ENCODE measurements around the gene FIS1.
"Not testable (repeated sequence)": the region's sequence is repeated elsewhere in the genome, so short reads cannot be mapped to it uniquely, and the experiment has no call there.

The FIS1 gene

DNA sequence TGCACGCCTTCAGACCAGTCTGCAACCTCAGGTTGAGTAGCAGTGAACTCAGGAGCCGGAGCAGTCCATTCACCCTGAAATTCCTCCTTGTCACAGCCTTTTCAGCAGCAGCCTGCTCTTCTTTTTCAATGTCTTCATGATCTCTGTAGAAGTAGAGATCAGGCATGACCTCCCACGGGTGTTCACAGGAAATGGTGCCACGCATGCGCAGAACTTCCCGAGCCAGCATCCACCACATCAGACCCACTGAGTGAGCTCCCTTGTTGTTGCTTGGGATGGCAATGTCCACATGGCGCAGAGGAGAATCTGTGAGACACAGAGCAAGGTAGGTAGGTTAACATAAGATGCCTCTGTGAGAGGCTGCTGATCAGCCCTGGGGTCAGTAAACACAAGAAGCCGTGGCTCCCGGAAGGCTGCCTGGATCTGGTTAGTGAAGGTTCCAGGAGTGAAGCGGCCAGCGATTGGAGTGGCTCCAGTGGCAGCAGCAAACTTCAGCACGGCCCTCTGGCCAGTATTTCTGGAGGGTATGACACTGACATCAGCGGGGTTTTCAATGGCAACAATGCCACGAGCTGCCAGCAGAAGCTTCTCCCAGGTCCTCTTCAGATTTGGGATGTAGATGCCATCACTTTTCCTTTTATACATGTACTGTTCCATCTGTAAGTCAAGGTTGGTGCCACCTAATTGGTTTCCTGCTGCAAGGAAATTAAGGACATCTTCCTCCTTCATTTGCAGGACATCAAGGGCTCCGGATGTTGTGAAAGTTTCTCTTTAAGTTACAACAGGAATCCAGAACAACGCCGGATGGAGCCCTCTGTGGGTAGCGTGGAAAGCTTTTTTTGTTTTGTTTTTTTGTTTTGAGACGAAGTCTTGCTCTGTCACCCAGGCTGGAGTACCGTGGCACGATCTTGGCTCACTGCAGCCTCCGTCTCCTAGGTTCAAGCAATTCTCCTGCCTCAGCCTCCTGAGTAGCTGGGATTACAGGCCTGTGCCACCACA is 40.8 kb downstream of the FIS1 start:
- DNase-seq (ENCODE audit: low read depth), result not testable (repeated sequence)

DNA sequence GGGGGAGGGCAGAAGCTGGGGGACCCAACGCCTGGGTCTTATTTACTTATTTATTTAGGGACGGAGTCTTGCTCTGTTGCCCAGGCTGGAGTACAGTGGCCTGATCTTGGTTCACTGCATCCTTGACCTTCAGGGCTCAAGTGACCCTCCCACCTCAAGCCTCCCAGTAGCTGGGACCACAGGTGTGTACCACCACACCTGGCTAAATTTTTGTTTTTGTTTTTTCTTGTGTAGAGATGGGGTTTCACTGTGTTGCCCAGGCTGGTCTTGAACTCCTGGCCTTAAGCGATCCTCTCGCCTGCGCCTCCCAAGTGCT is 42.3 kb downstream of the FIS1 start:
- no peak for DNase-seq (ENCODE audit: low read depth)

DNA sequence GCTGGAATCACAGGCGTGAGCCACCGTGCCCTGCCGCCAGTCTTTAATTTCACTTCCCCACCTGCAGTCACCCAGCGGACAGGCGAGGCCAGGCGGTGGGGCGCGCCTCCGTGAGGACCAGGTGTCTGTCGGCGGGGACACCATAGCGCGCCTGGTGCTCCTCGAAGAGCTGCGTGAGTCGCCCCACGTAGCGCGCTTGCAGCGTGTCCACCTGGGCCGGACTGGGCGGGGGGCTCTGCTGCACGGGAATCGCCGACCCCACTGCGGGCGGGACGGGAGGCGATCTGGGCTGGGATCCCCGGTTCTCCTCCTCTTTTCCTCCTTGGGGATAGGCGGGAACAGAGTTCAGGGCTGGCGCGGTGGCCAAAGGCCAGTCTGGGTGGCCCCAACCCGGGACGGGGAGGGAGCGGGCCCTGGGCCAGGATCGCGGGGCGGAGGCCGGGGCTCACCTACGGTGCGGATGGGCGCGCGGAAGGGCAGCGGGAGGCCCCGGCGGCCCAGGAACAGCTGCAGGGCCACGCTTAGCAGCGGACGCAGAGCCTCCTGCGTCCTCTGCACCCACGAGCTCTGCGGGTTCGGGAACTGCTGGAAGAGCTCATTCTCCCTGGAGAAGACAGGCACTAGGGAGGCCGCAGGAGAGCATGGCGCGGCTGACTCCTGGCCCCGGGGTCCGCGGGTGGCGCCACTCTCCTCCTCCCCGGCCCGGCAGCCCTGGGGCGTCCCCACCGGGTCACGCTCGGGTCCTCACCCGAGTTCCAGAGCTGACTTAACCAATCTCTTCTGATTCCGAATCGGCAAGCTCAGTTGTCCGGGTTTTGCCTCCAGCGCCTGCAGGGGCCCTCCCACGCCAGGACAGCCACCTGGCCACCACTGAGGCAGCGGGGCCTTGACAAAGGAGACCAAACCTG is 42.9 kb downstream of the FIS1 start:
- DNase-seq (ENCODE audit: low read depth), result no peak

DNA sequence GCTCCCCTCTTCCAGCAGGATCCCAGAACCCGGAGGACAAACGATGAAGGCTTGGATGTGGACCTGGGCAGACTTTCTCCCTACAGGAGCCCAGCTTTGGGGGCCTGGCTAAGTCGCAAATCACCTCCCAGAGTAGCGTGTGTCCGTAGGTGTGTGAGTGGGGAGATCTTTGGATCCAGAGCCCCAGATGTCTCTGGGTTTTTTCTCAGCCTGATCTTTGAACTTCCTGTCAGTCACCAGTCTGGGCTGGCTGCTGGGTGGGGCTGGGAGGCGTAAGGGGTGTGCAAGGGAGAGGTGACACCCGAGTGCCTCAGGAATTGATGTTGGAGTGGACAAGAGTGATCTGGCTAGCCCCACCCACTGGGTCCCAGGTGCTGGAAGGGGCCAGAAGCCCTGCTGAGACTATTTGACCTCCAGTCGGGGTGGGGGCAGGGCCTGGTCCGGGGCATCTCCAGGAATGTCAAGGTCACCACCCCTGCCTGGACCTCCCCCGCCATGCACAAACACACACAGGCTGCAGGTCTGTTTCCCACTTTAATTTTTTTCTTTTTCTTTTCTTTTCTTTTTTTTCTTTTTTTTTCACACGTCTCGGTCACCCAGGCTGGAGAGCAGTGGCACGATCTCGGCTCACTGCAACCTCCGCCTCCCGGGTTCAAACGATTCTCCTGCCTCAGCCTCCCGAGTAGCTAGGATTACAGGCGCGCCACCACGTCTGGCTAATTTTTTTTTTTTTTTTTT is 43.9 kb downstream of the FIS1 start, which contains the start of gene MOGAT3:
TSS of gene MOGAT3 (minus strand) at position 175 of the 738 bp plus-strand sequence. CDS start 182 bp downstream, outside the sequence.
- no peak for DNase-seq (ENCODE audit: low read depth)

DNA sequence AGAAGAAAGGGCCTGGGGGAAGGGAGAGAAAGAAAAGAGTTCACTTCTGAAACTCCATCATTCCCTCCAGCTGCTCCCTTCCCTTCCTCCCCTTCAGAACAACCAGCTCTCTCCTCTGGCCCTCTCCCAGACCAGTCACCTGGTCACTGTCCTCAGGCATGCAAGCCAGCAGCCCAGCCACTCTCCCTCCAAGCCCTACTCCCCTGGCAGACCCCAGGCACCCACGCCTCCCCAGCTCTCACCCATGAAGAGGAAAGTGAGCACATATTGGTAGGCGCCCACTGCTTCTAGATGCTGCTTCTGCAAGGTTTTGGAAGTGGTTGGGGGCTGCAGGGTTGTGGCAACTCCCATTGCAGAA is 44.4 kb downstream of the FIS1 start:
- DNase-seq (ENCODE audit: low read depth), result no peak

DNA sequence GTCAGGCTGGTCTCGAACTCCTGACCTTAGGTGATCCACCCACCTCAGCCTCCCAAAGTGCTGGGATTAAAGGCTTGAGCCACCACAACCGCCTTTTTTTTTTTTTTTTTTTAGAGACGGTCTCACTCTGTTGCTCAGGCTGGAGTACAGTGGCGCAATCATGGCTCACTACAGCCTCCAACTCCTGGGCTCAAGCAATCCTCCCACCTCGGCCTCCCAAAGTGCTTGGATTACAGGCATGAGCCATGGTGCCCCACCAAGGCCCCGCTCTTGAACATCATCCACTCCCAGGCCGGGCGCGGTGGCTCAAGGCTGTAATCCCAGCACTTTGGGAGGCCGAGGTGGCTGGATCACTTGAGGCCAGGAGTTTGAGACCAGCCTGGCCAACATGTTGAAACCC is 45.4 kb downstream of the FIS1 start:
- not testable (repeated sequence) for DNase-seq (ENCODE audit: low read depth)

DNA sequence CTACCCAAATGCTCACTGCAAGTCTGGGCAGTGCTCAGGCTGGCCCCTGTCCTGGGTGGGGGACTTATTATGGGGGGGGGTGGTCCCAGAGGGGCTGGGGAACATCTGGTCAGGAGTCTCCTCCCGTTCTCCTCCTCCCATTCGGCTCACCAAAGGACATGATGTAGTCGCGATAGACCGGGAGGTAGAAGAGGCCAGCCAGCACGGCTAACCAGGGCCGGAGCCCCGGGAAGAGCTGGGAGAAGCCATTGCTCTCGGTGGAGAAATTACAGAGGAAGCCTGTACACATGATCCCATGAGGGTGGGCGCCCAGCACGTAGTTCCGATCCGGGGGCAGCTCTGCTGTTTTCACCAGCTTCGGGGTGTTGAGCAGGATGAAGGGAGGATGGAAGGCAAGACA is 46.4 kb downstream of the FIS1 start:
- no peak for DNase-seq (ENCODE audit: low read depth)

DNA sequence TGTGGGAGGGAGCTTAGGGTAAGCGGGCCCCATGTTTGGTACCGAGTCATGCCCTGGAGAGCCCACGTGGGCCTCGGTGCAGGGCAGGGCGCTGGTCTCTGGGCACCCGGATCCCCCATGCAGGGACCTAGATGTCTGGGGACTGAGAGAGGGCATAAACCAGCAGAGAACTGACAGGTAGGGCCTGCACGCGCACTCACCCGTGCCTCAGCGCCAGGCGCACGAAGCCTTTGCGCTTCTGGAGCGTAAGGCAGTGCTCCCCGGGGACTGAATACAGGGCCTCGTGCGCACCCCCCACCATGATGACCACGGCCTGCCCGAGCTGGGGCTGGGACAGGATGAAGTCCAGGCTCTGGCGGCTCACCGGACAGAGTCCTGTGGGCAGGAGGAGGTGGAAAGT is 46.9 kb downstream of the FIS1 start:
- no peak for DNase-seq (ENCODE audit: low read depth)

DNA sequence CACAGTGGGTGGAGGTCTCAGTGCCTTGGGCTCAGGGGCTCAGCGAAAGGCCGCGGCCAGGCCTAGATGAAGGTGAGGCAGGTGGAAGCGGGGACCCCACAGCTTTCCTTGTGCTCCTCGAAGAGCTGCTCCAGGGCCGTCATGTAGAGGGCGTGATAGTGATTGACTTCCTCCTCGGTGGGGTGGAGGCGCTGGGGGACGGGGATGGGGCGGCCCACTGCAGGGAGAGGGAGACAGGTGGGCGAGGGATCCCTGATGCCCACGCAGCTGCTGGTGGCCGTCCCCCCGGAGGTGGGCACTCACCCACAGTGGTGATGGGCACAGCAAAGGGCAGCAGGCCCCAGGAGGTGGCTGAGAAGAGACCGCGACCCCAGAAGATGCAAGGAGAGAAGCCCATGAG is 49.0 kb downstream of the FIS1 start:
- DNase-seq (ENCODE audit: low read depth), result no peak

Measured in GM04503 (cell line).